ENCODE measurements around the gene SPOCD1.

The SPOCD1 gene

DNA sequence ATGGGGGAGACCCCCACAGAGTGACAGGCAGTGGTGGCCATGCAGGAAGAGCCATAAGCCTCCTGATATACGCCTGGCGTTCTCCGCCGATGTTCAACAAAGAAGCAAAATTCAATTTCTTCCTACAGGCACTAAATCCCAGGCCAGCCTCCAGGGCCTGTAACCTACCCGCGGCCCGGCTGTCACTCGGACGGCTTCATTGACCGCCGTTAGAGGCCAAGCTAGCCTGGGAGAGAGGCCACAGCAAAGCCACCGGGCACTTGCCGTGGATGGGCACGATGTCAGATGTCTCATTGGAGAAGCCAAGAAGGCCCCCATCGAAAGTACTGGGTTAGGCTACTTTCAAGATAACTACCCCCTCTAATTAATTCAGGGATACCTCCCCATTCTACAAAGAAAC lies 61.4 kb downstream of the SPOCD1 start:
- DNase-seq, result no peak

DNA sequence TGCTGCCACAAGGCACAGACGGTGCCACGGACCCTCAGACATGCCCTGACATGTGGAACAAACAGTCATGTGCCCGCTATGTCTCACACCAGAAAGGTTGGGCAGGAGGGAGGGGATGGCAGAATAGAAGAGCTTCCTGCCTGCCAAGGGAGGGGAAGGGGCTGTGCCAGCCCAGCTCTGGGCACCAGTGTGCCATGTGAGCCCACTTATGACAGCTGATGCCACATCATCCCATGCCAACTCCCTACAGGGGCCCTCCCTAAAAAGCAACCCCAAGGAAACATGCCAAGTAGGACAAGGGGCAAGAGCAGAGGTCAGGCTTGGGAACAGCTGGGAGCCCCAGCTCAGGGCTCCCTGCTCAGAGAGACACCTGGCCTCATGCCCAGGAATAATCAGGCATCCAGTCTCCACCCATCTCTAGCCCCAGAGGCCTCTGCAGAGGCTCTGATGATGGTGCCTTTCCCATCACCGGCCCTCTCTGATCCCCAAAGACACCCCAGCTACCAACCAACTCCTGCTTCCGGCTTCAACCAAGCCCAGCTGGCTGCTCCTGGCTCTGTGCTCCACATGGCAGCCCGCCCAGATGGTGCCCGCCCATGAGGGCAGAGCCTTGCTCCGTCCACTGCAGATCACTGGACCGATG lies 62.0 kb downstream of the SPOCD1 start:
- DNase-seq, result no peak

DNA sequence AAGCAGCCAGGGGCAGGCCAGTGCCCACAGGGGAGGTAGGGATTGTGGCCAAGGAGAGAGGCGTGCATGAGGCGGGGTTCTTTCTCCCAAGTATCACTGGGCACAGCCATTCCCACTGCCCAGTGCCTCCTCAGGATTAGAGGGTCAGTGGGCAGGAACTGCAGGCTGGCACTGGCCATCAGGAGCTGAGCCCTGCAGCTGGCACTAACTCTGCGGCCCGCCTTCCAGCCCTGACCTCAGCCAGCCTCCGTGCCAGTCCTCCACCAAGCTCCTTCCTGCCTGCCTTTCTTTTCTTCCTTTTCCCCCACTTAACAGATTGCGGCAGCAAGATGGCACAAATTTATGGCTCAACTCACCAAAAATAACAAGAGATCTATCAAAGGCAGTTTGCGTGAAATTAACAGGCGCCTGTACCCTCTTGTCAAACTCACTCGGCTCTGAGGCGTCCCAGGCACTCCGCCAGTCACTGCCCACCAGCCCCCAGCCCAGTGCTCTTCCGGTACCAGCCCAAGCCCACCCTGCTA lies 62.8 kb downstream of the SPOCD1 start:
- DNase-seq, result no peak

DNA sequence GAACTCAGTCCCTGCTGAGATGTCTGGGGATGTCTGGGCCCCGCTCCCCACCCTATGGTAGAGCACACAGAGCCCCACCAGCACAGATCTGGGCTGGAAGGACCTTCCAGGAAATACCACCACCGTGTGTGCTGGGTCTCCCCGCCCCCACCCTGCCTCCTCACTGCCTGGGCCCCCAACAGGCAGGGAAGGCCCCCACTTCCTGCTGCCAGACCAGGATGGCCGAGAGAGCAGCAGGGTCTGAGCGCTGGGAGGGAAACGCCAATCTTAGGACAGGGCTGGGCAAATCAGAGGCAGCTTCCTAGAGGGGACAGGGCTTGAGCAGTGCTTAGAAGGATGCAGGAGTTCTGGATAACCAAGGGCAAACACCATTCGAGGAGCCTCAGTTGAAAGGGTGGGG lies 63.6 kb downstream of the SPOCD1 start:
- no peak for DNase-seq

- no peak for DNase-seq
These were observed 64.0 kb downstream of the SPOCD1 start for GRCh38 chr1:31751822-31752241.

- peak; percentile 14 for DNase-seq
These were observed 64.8 kb downstream of the SPOCD1 start for GRCh38 chr1:31750858-31751510.

GRCh38 chr1:31749785-31750735 lies 65.8 kb downstream of the SPOCD1 start:
- DNase-seq, result no peak

DNA sequence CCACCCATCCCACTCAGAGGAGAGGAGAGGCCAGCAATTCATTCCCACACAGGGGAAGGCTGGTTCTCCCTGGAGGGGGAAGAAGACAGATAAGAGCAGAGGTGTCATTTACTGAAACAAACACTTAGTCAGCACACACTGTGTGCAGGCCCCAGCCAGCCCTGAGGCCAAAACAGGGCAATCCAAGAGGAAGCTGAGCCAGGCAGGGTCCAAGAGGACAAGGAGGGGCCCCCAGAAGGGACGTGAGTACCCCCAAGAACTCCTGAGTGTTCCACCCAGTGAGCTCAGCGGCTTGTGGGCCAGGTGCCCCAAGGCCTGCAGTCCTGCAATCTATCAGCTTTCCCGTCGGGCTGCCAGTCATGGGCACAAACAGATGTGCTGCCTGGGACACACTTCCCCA lies 67.5 kb downstream of the SPOCD1 start:
- no peak for DNase-seq

- no peak for DNase-seq
These were observed 68.5 kb downstream of the SPOCD1 start for GRCh38 chr1:31747304-31747703.

- DNase-seq, result no peak
These were observed 69.1 kb downstream of the SPOCD1 start for GRCh38 chr1:31746687-31747086.

- DNase-seq, result no peak
These were observed 69.7 kb downstream of the SPOCD1 start for GRCh38 chr1:31745946-31746670.

DNA sequence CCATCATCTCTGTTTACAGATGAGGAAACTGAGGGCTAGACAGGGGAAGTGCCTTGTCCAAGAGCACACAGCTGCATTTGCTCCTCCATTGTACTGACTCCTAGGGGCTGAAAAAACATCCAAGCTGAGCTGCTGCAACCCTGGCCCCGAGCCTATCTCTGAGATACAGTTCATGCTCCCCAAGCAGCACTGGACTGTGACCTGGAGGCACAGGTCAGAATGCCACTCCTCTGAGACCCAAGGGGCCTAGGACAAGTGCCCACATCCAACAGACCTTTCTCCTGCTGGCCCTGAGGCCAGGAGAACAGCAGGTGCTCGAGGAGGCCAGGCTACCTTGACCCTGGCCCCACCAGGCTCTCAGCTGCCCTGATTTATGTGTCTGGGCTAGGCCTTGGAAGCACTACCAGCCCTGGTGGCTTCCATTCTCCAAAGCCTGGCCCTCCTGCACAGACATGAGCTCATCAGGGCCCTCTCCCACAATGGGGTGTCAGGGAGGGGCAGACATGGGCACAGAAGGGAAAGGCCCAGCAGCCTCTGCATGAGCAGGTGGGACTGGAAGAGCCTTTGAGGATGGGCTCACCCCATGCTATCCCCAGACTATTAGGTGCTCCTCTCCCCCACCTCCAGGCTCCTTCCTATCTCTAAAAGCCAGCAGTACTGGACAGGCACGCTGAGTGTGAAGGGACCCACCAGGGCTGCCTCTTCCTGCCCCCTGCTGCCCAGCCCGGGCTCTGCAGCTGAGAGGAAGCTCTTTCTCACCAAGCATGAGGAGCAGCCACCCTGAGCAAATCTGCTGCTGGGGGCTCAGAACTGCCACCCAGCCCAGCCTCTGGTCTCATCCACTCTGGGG lies 70.5 kb downstream of the SPOCD1 start:
- DNase-seq, result peak; percentile 59

DNA sequence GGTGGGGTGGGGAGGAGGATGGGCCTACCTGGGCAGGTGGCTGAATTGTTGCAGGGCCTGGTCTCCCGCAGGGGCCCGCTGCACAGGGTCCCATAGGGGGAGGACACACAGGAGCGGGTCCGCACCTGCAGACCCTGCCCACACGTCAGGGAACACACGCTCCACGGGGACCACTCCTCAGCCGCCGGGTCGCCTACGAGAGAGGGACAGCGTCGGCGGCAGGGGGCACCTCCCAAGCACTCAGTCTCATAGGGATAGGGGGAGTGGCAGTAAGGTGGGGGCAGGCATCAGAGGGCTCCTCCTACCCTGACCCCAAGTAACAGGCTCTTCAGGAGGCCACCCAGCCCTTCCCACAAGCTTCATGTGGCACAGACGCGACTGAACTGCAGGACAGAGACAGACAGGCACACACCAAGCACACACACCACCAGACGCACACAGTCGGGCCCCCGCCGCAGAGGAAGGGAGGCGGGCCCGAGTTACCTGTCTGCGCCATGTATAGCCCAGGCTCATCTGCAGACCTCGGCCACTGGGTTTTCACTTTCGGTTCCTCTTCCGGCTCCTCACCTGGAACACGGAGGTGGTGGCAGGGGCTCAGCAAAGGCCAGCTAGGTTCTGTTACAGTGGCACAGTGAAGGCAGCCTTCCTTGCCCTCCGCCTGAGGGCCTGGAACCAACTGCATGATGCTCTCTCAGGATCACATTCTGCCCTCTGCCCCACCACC lies 71.5 kb downstream of the SPOCD1 start:
- no peak for DNase-seq

GRCh38 chr1:31742462-31743212 lies 73.2 kb downstream of the SPOCD1 start:
- no peak for DNase-seq

Measured in activated CD4-positive, alpha-beta T cell treated with anti-CD3 and anti-CD28 coated beads, Interleukin-2, amount 50 U/mL, for 16 hours (primary cell).